Activated T-cell treated with anti-CD3 and anti-CD28 coated beads for 24 hours (primary cell): ENCODE results near the gene PDE9A.
"Not testable (repeated sequence)": the region's sequence is repeated elsewhere in the genome, so short reads cannot be mapped to it uniquely, and the experiment has no call there.

ENCODE experiments used
- DNase-seq: peaks from one replicate; pipeline ENCODE4 v3.0.0-alpha.2; 2020; ENCODE audit warnings: low read depth

PDE9A gene

GRCh38 chr21:42690586-42690985 is 37.2 kb downstream of the PDE9A start:
- no peak for DNase-seq

GRCh38 chr21:42691901-42692559 is 38.6 kb downstream of the PDE9A start:
- no peak for DNase-seq

GRCh38 chr21:42692688-42693087 is 39.3 kb downstream of the PDE9A start:
- DNase-seq = no peak

GRCh38 chr21:42694751-42695696 is 41.6 kb downstream of the PDE9A start:
- DNase-seq = no peak

GRCh38 chr21:42695697-42696380 is 42.4 kb downstream of the PDE9A start:
- DNase-seq = no peak

- DNase-seq = no peak
These were observed 43.1 kb downstream of the PDE9A start for GRCh38 chr21:42696501-42697040.

- no peak for DNase-seq
These were observed 45.3 kb downstream of the PDE9A start for GRCh38 chr21:42698733-42699132.

GRCh38 chr21:42699196-42699595 is 45.8 kb downstream of the PDE9A start:
- no peak for DNase-seq

GRCh38 chr21:42701706-42702456 is 48.5 kb downstream of the PDE9A start:
- DNase-seq = no peak

GRCh38 chr21:42702720-42703119 is 49.3 kb downstream of the PDE9A start:
- no peak for DNase-seq

GRCh38 chr21:42703136-42703908 is 49.9 kb downstream of the PDE9A start:
- DNase-seq = no peak

GRCh38 chr21:42703965-42704364 is 50.5 kb downstream of the PDE9A start:
- no peak for DNase-seq

- no peak for DNase-seq
These were observed 51.4 kb downstream of the PDE9A start for GRCh38 chr21:42704861-42705260.

GRCh38 chr21:42705346-42705745 is 51.9 kb downstream of the PDE9A start:
- no peak for DNase-seq

- DNase-seq = no peak
These were observed 52.4 kb downstream of the PDE9A start for GRCh38 chr21:42705746-42706374.

GRCh38 chr21:42706765-42707164 is 53.3 kb downstream of the PDE9A start:
- DNase-seq = no peak

- DNase-seq = no peak
These were observed 53.9 kb downstream of the PDE9A start for GRCh38 chr21:42707207-42707830.

GRCh38 chr21:42708107-42708506 is 54.7 kb downstream of the PDE9A start:
- no peak for DNase-seq

- DNase-seq = not testable (repeated sequence)
These were observed 55.5 kb downstream of the PDE9A start for GRCh38 chr21:42708916-42709315.

GRCh38 chr21:42711667-42712066 is 58.2 kb downstream of the PDE9A start:
- no peak for DNase-seq
